Activated naive CD4-positive, alpha-beta T cell treated with anti-CD3 and anti-CD28 coated beads, Interleukin-2, amount 50 U/mL, for 72 hours (primary cell): ENCODE measurements around the gene OPN1SW. TPM values are rescaled to one million over a fixed set of nuclear protein-coding genes. Genes with fewer than 3 reads are reported as not detected.
A peak's percentile ranks its signal among the peaks of the same experiment; 100 is the strongest.

Experiments
- ATAC-seq, 2 donors: fragments of 150-1000 bp; cut with Tn5 transposase; 2 replicates each; pipeline ENCODE4 v1.10.0; 2021; ENCODE audit warnings: mild to moderate bottlenecking in 2 of 2, moderate library complexity in 2 of 2
- DNase-seq, 2 donors: peaks; one replicate each; pipeline ENCODE4 v3.0.0; 2021 to 2022; ENCODE audit warnings: low spot score in 2 of 2
- H3K27ac Mint-ChIP-seq, 2 donors: one replicate each; pipeline ENCODE4 v1.8.0; 2022; ENCODE audit warnings: mild to moderate bottlenecking in 2 of 2, mixed read lengths in 2 of 2
- H3K36me3 Mint-ChIP-seq, 2 donors: one replicate each; pipeline ENCODE4 v1.8.0; 2022; ENCODE audit warnings: mixed read lengths in 2 of 2
- H3K9me3 Mint-ChIP-seq, 2 donors: one replicate each; pipeline ENCODE4 v1.8.0; 2022; ENCODE audit warnings: mixed read lengths in 2 of 2
- total RNA-seq, 2 donors: library from RNA; stranded (reverse); gene quantifications; one replicate each; pipeline ENCODE4 v1.2.3, GENCODE V29; 2022

OPN1SW gene
- total RNA-seq, 2 donors from 2014 or later, result not detected

- Mint-ChIP-seq H3K27ac (no peak overlapping the region), H3K36me3 (no peaks in the 10 kb centered on the region), H3K9me3 (no peaks in the 10 kb centered on the region)
- DNase-seq (no peak), ATAC-seq (no peak)
Measured at GRCh38 chr7:128732521-128733277, 42.9 kb downstream of the OPN1SW start.

GRCh38 chr7:128731184-128731583 is 44.4 kb downstream of the OPN1SW start:
- H3K9me3 Mint-ChIP-seq, result no peaks in the 10 kb centered on the region
- no peaks in the 10 kb centered on the region for H3K36me3 Mint-ChIP-seq
- H3K27ac Mint-ChIP-seq, result no peak overlapping the region

GRCh38 chr7:128729494-128729893 is 46.1 kb downstream of the OPN1SW start:
- ATAC-seq (no peak), DNase-seq (no peak)
- no peaks in the 10 kb centered on the region for H3K9me3 Mint-ChIP-seq
- H3K27ac Mint-ChIP-seq, result no peak overlapping the region
- H3K36me3 Mint-ChIP-seq, result no peaks in the 10 kb centered on the region

More at GRCh38 chr7:128731184-128731583, 44.4 kb downstream of the OPN1SW start:
- DNase-seq (no peak), ATAC-seq (no peak)

- H3K27ac Mint-ChIP-seq, result no peak overlapping the region
- H3K9me3 Mint-ChIP-seq, result no peaks in the 10 kb centered on the region
- peak in 1 of 2 donors; percentile 47 for ATAC-seq
- DNase-seq, result no peak
- no peaks in the 10 kb centered on the region for H3K36me3 Mint-ChIP-seq
Measured at GRCh38 chr7:128728598-128728997, 47.0 kb downstream of the OPN1SW start.

- ATAC-seq, result no peak
Measured at GRCh38 chr7:128727239-128727638, 48.4 kb downstream of the OPN1SW start.

GRCh38 chr7:128726737-128727072 is 48.9 kb downstream of the OPN1SW start:
- no peak overlapping the region for H3K27ac Mint-ChIP-seq
- H3K9me3 Mint-ChIP-seq, result no peaks in the 10 kb centered on the region
- ATAC-seq, result no peak
- no peak for DNase-seq
- H3K36me3 Mint-ChIP-seq, result no peaks in the 10 kb centered on the region

More at GRCh38 chr7:128727239-128727638, 48.4 kb downstream of the OPN1SW start:
- H3K9me3 Mint-ChIP-seq, result no peaks in the 10 kb centered on the region
- H3K36me3 Mint-ChIP-seq, result no peaks in the 10 kb centered on the region
- H3K27ac Mint-ChIP-seq, result no peak overlapping the region
- no peak for DNase-seq

- no peaks in the 10 kb centered on the region for H3K9me3 Mint-ChIP-seq
- no peaks in the 10 kb centered on the region for H3K36me3 Mint-ChIP-seq
- ATAC-seq (no peak), DNase-seq (no peak)
- peak overlapping the region in 1 of 2 donors; percentile 32 for H3K27ac Mint-ChIP-seq
Measured at GRCh38 chr7:128726059-128726736, 49.4 kb downstream of the OPN1SW start.

GRCh38 chr7:128725531-128725930 is 50.1 kb downstream of the OPN1SW start:
- ATAC-seq (no peak), DNase-seq (no peak)
- H3K36me3 Mint-ChIP-seq, result no peaks in the 10 kb centered on the region
- H3K9me3 Mint-ChIP-seq, result no peaks in the 10 kb centered on the region
- peak overlapping the region in 1 of 2 donors; percentile 32 for H3K27ac Mint-ChIP-seq

GRCh38 chr7:128724743-128725142 is 50.9 kb downstream of the OPN1SW start:
- Mint-ChIP-seq H3K27ac (no peak overlapping the region), H3K36me3 (no peaks in the 10 kb centered on the region), H3K9me3 (no peaks in the 10 kb centered on the region)
- DNase-seq (no peak), ATAC-seq (no peak)

Other genes starting within 250 kb of the OPN1SW start
- 1 to 10 TPM in 1 of 2 donors, under 1 TPM in 1; 0.14 to 1.1 TPM for gene GARIN1A, start 103.5 kb downstream of the OPN1SW start, total RNA-seq
- 10 to 100 TPM; 28.6 to 48.9 TPM for gene CALU, start 36.4 kb downstream of the OPN1SW start, total RNA-seq
- 10 to 100 TPM in 1 of 2 donors, 1 to 10 TPM in 1; 6.7 to 20.3 TPM for gene CCDC136, start 16.2 kb upstream of the OPN1SW start, total RNA-seq
- under 1 TPM; 0.02 to 0.14 TPM for gene FLNC, start 54.6 kb upstream of the OPN1SW start, total RNA-seq
- 100 to 1,000 TPM; 104 to 113 TPM for gene ATP6V1F, start 87.1 kb upstream of the OPN1SW start, total RNA-seq
- under 1 TPM; 0.16 TPM for gene KCP, start 134.9 kb upstream of the OPN1SW start, total RNA-seq
- 1 to 10 TPM; 6.1 to 9.7 TPM for gene IRF5, start 162.1 kb upstream of the OPN1SW start, total RNA-seq